ENCODE results near the gene ADAMTS9.

Gene ADAMTS9

DNA sequence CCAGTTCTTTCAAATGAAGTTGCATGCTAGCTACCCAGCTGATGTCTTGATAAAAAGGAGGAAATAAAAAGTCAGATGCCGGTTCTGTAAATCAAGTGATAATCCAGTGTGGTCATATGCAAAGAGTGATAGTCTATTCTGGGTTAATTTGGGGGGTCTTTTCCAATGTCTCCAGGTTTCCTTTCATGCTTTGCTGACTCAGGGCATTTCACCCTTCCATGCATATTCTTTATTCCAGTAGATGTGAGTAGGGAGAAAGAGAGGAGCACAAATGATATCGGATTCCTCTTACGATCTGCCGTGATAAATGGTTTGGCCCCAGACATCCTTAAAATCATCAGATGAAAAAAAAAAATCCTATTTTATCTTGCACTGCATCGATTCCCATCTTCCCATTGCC, 60.8 kb downstream of the ADAMTS9 start:
- H3K36me3 ChIP-seq = no peaks in the 10 kb centered on the region

DNA sequence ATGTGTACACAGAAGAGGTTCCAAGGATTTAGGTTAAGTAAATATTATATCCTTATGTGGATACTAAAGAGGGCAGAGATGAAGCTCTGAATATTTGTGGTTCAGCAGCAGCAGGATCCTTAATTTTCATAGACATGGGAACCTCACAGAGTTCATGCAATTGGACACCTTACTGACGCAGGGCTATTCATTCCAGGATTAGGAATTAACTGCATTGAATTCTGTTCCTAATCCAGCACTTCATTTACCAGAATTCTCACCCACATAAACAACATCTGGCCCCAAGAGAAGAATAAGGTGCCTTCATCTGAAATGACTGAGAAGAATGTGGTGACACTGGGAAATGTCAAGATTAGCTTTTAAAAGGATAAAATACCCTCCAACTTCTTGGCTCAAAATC, 62.4 kb downstream of the ADAMTS9 start:
- no peak for TF ChIP-seq Cebpa-rat (IDR thresholded peaks at IDR 0.05)
- Histone ChIP-seq H3K27ac (no peak overlapping the region), H3K4me3 (no peak overlapping the region), H3K4me2 (no peak overlapping the region), H4K20me1 (no peaks in the 10 kb centered on the region), H3K27me3 (no peaks in the 10 kb centered on the region), H3K9ac (no peak overlapping the region), H3K36me3 (no peaks in the 10 kb centered on the region), H3K9me3 (no peaks in the 10 kb centered on the region; the same call in 1 of the 2 replicates), H3K4me1 (no peaks in the 10 kb centered on the region)

More for the DNA sequence above, 60.8 kb downstream of the ADAMTS9 start:
- Histone ChIP-seq H3K4me3 (no peak overlapping the region), H3K9me3 (no peaks in the 10 kb centered on the region; the same call in 1 of the 2 replicates), H3K4me2 (no peak overlapping the region), H3K4me1 (no peaks in the 10 kb centered on the region), H4K20me1 (no peaks in the 10 kb centered on the region), H3K9ac (no peak overlapping the region), H3K27ac (no peak overlapping the region), H3K27me3 (no peaks in the 10 kb centered on the region)
- no peak for TF ChIP-seq Cebpa-rat (IDR thresholded peaks at IDR 0.05)

DNA sequence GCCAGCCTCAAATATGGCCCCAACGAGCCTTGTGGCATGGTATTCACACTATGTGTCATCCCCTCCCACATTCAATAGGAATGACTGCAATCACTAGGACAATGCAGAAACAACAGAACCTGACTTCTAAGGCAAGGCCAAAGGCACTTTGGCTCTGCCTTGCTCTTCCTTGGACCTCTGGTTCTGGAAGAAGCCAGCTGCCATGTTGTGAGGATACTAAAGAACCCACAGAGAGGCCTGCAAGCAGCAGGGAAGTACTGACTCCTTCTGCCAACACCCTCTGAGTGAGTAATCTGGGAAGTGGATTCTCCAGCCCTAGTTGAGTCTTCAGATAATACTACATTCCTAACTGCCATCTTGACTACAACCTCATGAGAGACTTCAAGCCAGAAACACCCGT, 64.7 kb downstream of the ADAMTS9 start:
- H3K4me1 ChIP-seq = no peaks in the 10 kb centered on the region
- no peaks in the 10 kb centered on the region for H3K36me3 ChIP-seq
- TF ChIP-seq Cebpa-rat (IDR thresholded peaks at IDR 0.05) = no peak
- no peaks in the 10 kb centered on the region for H4K20me1 ChIP-seq
- H3K27me3 ChIP-seq = no peaks in the 10 kb centered on the region
- peaks cover 6% of the 10 kb centered on the region; the same call in 1 of the 2 replicates for H3K9me3 ChIP-seq
- H3K27ac ChIP-seq = no peak overlapping the region
- no peak overlapping the region for H3K4me2 ChIP-seq
- H3K4me3 ChIP-seq = no peak overlapping the region
- no peak overlapping the region for H3K9ac ChIP-seq

DNA sequence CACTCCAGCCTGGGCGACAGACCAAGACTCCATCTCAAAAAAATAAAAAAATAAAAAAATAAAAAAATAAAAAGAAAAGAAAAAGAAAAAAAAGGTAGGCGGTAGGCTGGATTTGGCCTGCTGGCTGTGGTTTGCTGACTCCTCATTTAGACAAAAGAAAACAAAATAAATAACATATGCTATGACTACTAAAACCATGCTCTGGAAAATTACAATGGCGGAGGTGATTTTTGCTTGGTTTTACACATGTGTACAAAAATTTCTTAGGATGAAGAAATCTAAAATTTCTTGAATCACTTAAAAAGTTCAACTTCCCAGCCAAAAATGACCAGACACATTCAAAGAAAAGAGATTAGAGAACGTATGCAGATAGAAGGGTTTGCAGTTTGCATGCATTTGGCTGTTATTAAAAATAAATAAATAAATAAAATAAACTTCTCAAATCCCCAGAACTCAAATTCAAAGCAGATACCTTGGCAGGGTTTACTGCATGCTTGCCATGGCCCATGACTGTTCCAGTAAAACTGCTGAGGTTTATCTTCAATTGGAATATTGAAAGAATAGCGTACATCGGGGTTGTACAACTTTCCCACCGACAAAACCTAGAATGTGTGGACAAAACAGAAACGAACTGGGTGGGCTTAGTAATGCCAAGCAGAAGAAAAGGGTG, 65.9 kb downstream of the ADAMTS9 start:
- peaks cover 5% of the 10 kb centered on the region for H3K4me1 ChIP-seq
- no peak overlapping the region for H3K27ac ChIP-seq
- TF ChIP-seq Cebpa-rat (IDR thresholded peaks at IDR 0.05) = no peak
- no peaks in the 10 kb centered on the region for H3K36me3 ChIP-seq
- H4K20me1 ChIP-seq = no peaks in the 10 kb centered on the region
- H3K27me3 ChIP-seq = no peaks in the 10 kb centered on the region
- no peak overlapping the region for H3K9ac ChIP-seq
- H3K4me3 ChIP-seq = no peak overlapping the region
- H3K9me3 ChIP-seq = peaks cover 6% of the 10 kb centered on the region; the same call in 1 of the 2 replicates
- H3K4me2 ChIP-seq = no peak overlapping the region

DNA sequence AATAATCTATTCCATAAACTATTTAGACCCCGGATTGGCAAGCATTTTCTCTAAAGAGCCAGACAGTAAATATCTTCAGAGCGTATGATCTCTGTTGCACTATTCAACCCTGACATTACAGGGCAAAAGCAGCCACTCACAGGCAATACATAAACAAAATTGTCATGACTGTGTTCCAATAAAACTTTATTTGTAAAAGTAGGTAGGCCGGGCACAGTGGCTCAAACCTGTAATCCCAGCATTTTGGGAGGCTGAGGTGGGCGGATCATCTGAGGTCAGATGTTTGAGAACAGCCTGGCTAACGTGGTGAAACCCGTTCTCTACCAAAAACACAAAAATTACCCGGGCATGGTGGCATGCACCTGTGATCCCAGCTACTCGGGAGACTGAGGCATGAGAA, 66.5 kb downstream of the ADAMTS9 start:
- no peak for TF ChIP-seq Cebpa-rat (IDR thresholded peaks at IDR 0.05)
- Histone ChIP-seq H3K9me3 (peaks cover 6% of the 10 kb centered on the region; the same call in 1 of the 2 replicates), H3K9ac (no peak overlapping the region), H3K27ac (no peak overlapping the region), H3K4me2 (no peak overlapping the region), H3K4me1 (peaks cover 11% of the 10 kb centered on the region), H4K20me1 (no peaks in the 10 kb centered on the region), H3K4me3 (no peak overlapping the region), H3K27me3 (no peaks in the 10 kb centered on the region), H3K36me3 (no peaks in the 10 kb centered on the region)

DNA sequence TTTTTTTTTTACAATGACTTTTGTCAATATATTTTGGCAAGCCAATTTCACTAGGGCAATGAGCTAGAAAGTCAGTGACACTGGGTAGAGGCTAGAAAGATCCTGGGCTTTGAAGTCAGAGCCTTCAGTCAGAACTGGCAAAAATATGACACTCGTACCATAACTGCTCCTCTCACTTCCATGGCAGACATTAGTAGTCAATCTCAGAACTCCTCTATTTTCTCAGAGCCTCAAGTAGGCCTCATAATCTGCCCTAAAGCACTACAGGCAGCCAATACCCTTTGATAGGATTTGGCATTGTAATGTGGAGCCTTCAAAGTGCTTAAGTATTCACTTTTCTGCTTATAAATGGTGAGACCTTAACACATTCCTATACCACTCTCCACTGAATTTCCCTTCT, 67.8 kb downstream of the ADAMTS9 start:
- Histone ChIP-seq H3K36me3 (no peaks in the 10 kb centered on the region), H4K20me1 (no peaks in the 10 kb centered on the region), H3K9me3 (peaks cover 9% of the 10 kb centered on the region; the same call in 1 of the 2 replicates), H3K9ac (no peak overlapping the region), H3K4me2 (no peak overlapping the region), H3K4me1 (peaks cover 23% of the 10 kb centered on the region), H3K27ac (no peak overlapping the region), H3K4me3 (no peak overlapping the region), H3K27me3 (no peaks in the 10 kb centered on the region)
- no peak for TF ChIP-seq Cebpa-rat (IDR thresholded peaks at IDR 0.05)

DNA sequence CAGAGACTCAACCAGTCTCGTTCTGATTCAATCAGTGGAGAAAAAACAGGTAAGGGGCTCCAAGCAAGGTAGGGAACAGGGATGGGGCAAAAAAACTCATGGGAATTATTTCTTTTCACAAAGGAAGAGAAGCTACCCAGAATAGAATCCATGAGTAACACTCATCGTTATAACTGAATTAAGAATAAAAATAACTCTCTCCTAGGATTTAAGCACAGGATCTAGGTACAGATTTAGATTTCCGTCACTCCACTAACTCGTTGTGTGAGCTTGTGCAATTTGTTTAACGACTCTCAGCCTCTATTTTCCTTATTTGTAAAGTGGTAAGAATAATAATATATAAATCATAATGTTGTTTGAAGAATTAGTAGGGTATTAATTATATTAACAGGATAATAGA, 68.6 kb downstream of the ADAMTS9 start:
- Histone ChIP-seq H4K20me1 (no peaks in the 10 kb centered on the region), H3K4me2 (no peak overlapping the region), H3K27me3 (no peaks in the 10 kb centered on the region), H3K4me1 (peaks cover 26% of the 10 kb centered on the region), H3K36me3 (no peaks in the 10 kb centered on the region), H3K9me3 (peaks cover 11% of the 10 kb centered on the region; the same call in 1 of the 2 replicates), H3K4me3 (no peak overlapping the region), H3K27ac (no peak overlapping the region), H3K9ac (no peak overlapping the region)
- TF ChIP-seq Cebpa-rat (IDR thresholded peaks at IDR 0.05) = no peak

DNA sequence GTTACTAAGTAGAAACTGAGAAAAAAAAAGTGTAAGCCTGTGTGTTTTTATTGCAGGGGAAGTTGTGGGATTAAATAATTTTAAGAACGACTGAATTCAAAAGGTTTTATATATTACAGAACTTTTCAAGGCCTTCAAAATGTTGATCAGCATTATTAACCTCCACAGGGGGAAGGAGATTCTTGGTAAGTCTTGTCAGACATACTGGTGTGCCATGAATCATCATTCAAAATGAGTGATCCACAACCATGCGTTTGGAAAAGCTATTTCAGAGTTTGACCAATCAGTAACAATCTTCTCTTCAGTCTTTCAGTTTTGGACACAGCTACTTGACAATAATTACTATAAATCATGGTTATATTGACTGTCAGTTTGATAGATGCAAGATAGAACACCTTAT, 70.2 kb downstream of the ADAMTS9 start:
- Histone ChIP-seq H3K27me3 (no peaks in the 10 kb centered on the region), H3K4me2 (no peak overlapping the region), H3K27ac (no peak overlapping the region), H3K36me3 (no peaks in the 10 kb centered on the region), H3K9ac (no peak overlapping the region), H3K4me1 (peaks cover 34% of the 10 kb centered on the region), H4K20me1 (no peaks in the 10 kb centered on the region), H3K4me3 (no peak overlapping the region), H3K9me3 (peaks cover 11% of the 10 kb centered on the region; the same call in 1 of the 2 replicates)
- TF ChIP-seq Cebpa-rat (IDR thresholded peaks at IDR 0.05) = no peak

DNA sequence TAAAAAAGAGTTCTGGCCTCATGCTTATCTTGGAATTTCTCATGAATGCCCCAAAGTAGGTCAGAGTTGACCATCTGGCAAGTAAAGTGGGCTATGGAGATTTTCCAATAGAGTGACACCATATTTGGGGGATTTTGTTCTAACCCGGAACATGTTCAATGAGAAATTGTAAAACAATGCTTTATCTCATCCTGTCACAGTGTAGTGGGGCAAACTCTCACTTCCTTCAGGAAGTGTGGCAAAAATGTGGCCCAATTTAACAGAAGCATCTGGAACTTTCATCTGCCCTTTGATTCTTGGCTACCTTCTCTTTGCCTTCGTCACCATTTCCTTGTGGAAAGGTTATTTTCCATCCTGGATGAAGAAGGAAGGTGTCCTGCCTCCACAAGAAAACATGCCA, 70.8 kb downstream of the ADAMTS9 start:
- no peak for TF ChIP-seq Cebpa-rat (IDR thresholded peaks at IDR 0.05)
- H3K4me2 ChIP-seq = no peak overlapping the region
- H4K20me1 ChIP-seq = no peaks in the 10 kb centered on the region
- no peak overlapping the region for H3K9ac ChIP-seq
- peaks cover 40% of the 10 kb centered on the region for H3K4me1 ChIP-seq
- no peak overlapping the region for H3K4me3 ChIP-seq
- H3K36me3 ChIP-seq = no peaks in the 10 kb centered on the region
- no peak overlapping the region for H3K27ac ChIP-seq
- no peaks in the 10 kb centered on the region for H3K27me3 ChIP-seq
- H3K9me3 ChIP-seq = peaks cover 11% of the 10 kb centered on the region; the same call in 1 of the 2 replicates

DNA sequence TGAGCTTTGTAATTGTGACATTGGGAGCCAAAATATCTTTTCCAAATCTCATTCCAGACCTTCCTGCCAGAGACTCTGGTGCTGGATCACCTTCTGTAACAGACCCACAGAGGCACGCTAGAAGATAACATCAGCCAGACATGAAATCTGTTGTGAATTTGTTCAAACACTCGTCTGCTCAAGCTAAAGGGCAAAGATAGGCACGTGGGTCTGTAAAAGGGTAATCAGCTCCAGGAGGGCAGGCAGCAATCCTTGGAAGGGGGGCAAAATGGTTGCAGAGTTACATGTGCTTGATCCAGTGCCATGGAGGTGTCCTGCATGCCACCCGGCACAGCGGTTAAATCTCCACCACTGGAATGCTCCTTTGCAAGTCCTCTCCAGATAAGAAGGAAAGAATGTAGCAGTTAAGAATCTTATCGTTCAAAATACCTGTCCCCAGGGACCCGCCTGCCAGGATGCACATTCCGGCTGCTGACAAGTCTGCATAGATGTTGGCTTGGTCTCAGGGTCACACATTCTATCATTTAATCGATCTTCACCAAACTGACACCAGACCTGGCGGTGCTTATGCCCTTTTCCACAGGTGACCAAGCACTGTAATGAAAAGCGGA, 74.8 kb downstream of the ADAMTS9 start:
- no peak overlapping the region for H3K27ac ChIP-seq
- H3K4me2 ChIP-seq = peak overlapping the region; percentile 33
- no peaks in the 10 kb centered on the region for H3K36me3 ChIP-seq
- peaks cover 40% of the 10 kb centered on the region for H3K4me1 ChIP-seq
- H3K27me3 ChIP-seq = no peaks in the 10 kb centered on the region
- no peak overlapping the region for H3K4me3 ChIP-seq
- H3K9me3 ChIP-seq = 0 out of 2 replicates have a peak, but pooled peaks cover 6% of the 10 kb centered on the region
- no peak overlapping the region for H3K9ac ChIP-seq
- no peak for TF ChIP-seq Cebpa-rat (IDR thresholded peaks at IDR 0.05)
- no peaks in the 10 kb centered on the region for H4K20me1 ChIP-seq

All from BLaER1 (cell line).